ENCODE data around the gene ACTL6A.
A peak's percentile ranks its signal among the peaks of the same experiment; 100 is the strongest.

Gene ACTL6A

DNA sequence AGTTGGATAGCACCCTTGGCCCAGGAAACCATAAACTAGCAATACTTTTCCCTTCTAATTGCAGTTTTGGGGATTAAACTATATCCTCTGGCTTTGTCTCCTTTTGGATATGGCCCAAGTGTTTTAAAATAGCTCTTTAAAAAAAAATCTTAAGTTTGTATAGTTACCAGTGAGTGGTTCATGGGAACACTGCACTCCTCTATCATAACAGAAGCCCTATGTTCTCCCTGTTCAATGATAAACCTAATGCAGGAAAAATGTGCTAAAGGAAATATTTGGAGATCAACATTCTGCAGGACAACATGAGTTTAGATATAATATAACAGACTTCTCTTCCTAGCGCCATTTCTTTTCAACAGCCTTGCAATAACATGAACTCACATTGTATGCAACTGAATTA, 28.6 kb downstream of the ACTL6A start:
- no peak for DNase-seq

DNA sequence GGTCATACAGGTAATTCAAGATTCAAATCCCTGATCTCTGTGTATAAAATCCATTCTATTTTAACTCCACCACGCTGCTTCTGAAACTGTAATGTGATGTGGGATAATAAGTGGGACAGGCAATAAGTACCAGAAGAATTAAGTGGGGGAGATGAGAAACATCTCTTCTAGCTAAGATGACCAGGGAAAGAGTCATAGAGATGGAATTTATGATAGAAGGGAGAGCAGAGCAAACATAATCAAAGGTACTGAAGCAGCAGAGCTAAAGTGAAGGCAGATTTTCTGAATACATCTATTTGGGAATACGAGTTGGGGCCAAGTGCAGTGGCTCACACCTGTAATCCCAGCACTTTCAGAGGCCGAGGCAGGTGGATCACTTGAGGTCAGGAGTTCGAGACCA, 36.8 kb downstream of the ACTL6A start:
- DNase-seq = no peak

DNA sequence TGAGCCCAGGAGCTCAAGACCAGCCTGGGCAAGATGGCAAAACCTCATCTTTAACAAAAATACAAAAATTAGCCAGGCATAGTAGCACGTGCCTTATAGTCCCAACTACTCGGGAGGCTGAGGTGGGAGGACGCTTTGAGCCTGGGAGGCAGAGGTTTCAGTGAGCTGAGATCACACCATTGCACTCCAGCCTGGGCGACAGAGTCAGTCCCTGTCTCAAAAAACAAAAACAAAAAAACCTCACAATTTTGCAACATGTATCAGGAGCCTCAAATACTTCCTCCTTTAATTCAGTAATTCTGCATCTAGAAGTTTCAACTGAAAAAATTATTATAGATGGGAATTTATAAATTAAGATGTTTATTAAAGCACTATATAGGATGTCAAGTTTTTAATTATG, 40.6 kb downstream of the ACTL6A start:
- no peak for DNase-seq

DNA sequence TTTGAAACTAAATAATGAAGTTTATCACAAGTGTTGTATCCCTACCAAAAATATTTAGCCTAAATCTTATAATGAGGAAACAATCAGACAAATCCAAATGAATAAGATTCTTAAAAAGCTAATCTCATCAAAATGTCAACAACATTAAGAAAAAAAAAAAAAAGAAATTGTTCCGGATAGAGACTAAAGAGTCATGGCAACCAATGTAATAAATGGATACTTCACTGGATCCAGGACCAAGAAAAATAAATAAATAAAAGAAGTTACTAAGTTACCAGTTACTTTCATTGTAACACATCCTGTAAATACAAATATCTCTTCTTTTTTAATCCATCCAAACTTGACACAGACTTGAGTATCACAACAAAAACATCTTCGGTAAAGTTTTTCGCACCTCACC, 41.1 kb downstream of the ACTL6A start:
- DNase-seq = no peak

DNA sequence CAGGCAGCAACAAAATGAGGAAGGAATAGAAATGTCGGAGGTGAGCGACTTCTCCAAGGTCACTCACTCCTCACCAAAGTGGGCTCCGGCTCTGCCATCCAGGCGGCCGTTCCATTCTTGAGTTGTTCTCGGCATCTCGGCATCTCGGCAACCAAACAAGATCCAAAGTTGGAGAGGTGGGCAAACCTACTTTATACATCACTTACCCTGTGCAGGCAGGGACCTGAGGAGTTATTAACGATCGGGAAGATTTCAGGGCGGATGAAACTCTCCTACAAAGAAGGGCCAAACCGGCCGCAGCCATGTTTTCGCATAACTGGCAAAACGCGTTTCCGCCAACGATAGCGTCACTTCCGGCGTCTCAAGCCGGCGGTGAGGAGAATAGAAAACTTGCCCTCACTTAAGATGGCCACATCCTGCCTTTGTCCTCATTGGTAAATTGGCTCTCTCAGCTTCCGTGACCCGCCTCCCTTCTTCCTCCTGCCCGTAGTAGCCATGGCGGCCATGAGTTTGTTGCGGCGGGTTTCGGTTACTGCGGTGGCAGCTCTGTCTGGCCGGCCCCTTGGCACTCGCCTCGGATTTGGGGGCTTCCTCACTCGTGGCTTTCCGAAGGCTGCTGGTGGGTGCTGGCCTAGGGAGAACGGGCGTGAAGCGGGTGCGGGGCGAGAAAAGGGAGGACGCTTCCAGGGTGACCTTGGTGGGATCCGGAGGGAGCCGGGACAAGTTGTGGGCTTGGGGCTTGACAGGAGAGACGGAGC, 41.8 kb downstream of the ACTL6A start, which contains the start of the genes MRPL47 and NDUFB5:
Gene MRPL47, minus strand, starts transcription at position 318 of the 758 bp plus-strand sequence. Its CDS starts 14 bp downstream, at position 304.
Gene NDUFB5, plus strand, starts transcription at position 474 of the 758 bp plus-strand sequence. Its CDS starts 22 bp downstream, at position 496.
- DNase-seq = peak; percentile 94

DNA sequence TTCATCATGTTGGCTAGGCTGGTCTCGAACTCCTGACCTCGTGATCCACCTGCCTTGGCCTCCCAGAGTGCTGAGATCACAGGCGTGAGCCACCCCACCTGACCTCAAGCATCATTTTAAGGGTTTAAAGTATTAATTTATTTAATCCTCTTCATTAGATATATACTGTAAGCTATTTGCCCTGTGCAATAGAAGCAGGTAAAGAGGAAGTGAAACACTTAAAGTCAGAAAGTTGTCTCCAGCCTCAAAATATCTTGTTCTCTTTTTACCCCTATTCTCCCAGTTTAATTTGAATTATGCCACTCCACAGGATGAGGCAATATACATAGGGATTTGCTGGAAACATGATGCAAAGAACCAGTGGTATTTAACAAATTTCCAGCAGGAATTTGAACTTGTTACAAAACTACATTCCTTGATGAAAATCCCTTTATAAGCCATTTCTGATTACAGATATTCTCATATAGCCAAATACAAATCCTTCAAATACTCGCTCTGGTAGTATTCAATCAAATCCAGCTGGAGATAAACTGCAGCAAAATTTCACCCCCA, 43.9 kb downstream of the ACTL6A start:
- DNase-seq = no peak

DNA sequence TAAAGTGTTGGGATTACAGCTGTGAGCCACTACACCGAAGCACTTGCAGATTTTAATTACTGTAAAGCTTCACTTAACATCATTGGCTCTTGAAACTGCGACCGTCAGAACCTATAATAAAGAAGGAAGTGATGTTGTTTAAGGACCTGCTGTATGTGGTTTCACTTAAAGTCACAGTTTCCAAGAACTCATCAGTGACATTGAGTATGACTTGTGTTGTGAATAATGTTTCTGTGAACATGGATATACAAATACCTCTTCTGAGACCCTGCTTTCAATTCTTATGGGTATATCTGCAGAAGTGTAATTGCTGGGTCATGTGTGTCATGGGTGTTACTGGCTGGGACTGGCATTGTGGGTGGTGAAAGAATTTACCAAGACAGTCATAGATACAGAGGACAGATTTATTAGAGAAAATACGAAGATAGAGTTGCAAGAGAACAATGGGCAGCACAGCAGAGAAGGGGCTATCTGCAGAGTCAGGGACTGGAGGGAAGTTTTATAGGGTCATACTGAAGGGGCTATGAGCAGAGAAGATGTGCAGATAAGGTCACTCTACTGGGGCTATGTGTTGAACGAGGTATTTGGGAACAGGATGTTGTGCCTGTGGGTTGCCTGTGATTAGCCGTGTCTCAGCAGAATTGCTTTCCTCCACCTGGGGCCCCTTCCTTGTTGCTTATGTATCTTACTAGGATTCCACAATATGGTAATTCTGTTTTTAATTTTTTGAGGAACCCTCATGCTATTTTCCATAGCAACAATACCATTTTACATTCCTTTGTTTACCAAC, 46.4 kb downstream of the ACTL6A start:
- DNase-seq = peak; percentile 22

DNA sequence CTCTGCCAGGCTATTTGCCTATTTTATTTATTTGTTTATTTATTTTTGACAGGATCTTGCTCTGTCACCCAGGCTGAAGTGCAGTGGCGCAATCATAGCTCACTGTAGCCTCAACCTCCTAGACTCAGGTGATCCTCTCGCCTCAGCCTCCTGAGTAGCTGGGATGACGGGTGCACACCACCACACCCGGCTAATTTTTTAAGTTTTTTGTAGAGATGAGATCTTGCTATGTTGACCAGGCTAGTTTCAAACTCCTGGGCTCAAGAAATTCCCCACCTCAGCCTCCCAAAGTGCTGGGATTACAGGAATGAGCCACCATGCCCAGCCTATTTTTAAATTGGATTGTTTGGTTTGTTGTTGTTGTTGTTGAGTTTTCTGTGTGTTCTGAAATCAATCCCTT, 47.3 kb downstream of the ACTL6A start:
- no peak for DNase-seq

DNA sequence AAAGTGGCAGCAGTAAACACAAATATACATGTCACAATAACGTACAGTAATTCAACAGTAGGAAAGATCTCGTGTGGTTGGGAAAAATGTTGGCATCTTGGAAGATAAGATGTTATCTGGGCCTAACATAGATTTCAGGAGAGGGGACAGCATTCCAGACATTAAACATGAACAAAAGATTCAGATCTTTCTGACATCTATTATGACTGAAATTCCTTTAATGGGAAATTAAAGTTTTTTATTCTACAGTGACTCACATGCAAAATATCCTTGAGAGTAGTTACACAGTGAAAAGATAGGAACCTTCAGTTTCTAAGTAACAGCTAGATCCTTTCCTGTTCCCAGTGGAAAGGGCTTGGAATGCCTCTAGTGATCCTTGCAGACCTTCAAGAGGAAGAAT, 51.1 kb downstream of the ACTL6A start:
- no peak for DNase-seq

DNA sequence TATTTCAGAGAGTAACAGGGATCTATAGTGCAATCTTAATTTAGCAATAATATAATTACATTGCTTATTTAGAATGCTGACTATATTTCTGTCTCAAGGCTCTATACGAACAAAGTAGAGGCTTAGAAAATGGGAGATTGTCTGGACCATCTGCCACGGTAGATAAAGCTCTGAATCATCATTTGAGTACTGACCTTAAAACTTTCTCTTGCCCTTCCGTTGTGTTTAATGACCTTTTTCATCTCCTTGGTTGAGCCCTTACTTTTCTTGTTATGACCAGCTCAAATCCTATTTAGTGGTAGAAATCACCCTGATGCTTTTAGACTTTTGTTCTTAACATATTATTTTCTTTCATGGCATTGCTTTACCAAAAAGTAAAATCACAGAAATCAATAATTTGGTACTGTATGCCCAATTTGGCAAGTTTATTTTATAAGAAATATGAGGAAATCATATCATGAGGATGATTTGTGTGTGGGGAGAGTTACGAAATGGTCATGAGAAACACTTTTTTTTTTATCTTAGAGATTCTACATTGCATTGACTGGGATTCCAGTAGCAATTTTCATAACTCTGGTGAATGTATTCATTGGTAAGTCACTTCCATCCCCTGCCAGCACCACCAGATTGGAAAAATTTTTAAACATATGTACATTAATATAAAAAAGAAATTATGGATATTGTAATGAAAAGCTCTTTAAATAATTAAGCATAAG, 52.9 kb downstream of the ACTL6A start:
- DNase-seq = no peak

DNA sequence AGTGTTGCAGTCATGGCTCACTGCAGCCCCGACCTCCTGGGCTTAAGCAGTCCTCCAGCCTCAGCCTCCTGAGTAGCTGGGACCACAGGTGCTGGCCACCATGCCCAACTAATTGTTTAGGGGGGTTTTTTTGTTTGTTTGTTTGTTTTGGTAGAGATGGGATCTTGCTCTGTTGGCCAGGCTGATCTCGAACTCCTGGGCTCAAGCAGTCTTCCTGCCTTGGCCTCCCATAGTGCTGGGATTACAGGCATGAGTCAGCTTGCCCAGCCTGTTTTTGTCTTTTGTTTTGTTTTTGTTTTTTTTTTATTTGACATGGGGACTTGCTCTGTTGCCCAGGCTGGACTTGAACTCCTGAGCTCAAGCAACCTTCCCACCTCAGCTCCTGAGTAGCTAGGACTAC, 59.3 kb downstream of the ACTL6A start:
- DNase-seq = no peak

DNA sequence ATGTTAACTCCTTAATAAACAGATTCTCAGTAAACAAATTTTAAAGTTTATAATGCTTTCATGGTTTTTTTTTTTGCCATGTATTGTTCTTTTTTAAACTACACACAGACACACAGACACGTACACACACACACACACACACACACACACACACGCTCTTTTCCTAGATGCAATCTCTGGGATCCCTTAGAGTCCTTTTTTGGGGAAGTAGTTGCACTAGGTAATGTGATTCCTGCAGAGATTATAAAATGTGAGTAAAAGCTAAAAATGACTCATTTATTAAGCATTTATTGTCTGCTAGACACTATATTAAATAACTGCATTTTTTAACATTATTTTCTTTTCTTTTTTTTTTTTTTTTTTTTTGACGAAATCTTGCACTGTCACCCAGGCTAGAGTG, 61.7 kb downstream of the ACTL6A start:
- no peak for DNase-seq

DNA sequence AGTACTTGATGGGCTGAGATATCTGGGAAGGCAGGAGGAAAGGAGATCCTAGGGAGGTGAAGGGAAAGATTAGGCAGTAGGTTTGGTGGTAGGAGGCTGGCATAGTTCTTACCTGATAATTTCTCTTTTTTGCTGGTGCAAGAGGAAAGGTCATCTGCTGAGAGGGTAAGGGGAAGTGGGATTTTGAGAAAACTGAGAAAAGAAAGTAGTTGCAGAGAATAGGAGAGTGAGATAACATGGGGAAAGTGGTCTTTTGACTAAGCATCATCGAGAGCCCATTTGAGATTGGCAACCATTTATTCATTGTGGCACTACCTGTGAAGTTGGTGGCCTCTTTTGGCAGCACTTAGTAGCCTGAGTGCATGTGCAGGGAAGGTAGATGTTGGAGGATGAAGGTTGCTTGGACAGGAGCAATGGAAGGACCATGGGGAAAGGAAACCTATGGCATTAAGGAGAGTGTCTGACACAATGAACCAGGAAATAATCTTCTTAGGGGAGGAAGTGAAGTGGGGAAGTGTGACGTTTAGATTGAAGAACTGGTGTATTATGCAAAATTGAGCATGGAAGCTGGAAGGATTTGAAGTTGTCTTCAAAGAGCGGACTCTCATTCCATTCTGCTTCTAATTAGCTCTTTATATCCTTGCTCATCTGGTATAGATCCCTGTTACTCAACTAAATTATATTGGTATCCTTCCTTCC, 68.2 kb downstream of the ACTL6A start:
- no peak for DNase-seq

Measured in stimulated activated CD4-positive, alpha-beta T cell treated with anti-CD3 and anti-CD28 coated beads, Interleukin-4, amount 100 ng/mL, for 24 hours (primary cell).